ENCODE data around the gene SF3B3.

SF3B3 gene

GRCh38 chr16:70590722-70591415 is 67.3 kb downstream of the SF3B3 start:
- TF ChIP-seq MYC (IDR thresholded peaks at IDR 0.05; ENCODE audit: low read depth, low read length) (no peak), MAX (IDR thresholded peaks at IDR 0.05; ENCODE audit: low read depth, low read length) (no peak), POLR2A (IDR thresholded peaks at IDR 0.05; ENCODE audit: extremely low read depth, insufficient read length) (no peak), CTCF (IDR thresholded peaks at IDR 0.05; ENCODE audit: low read depth, low read length) (no peak)
- no peak for DNase-seq (ENCODE audit: low read depth)
- H3K4me3 ChIP-seq (ENCODE audit: low read depth, low read length): no peak overlapping the region

- DNase-seq (ENCODE audit: low read depth): no peak
- TF ChIP-seq CTCF (IDR thresholded peaks at IDR 0.05; ENCODE audit: low read depth, low read length) (no peak), MAX (IDR thresholded peaks at IDR 0.05; ENCODE audit: low read depth, low read length) (no peak), POLR2A (IDR thresholded peaks at IDR 0.05; ENCODE audit: extremely low read depth, insufficient read length) (no peak), MYC (IDR thresholded peaks at IDR 0.05; ENCODE audit: low read depth, low read length) (no peak)
- H3K4me3 ChIP-seq (ENCODE audit: low read depth, low read length): no peak overlapping the region
Measured at GRCh38 chr16:70591615-70592014, 68.0 kb downstream of the SF3B3 start.

GRCh38 chr16:70592106-70592571 is 68.5 kb downstream of the SF3B3 start:
- no peak for DNase-seq (ENCODE audit: low read depth)
- no peak overlapping the region for H3K4me3 ChIP-seq (ENCODE audit: low read depth, low read length)
- TF ChIP-seq MYC (IDR thresholded peaks at IDR 0.05; ENCODE audit: low read depth, low read length) (no peak), CTCF (IDR thresholded peaks at IDR 0.05; ENCODE audit: low read depth, low read length) (no peak), POLR2A (IDR thresholded peaks at IDR 0.05; ENCODE audit: extremely low read depth, insufficient read length) (no peak), MAX (IDR thresholded peaks at IDR 0.05; ENCODE audit: low read depth, low read length) (no peak)

GRCh38 chr16:70593544-70593943 is 69.9 kb downstream of the SF3B3 start:
- no peak for DNase-seq (ENCODE audit: low read depth)
- no peak overlapping the region for H3K4me3 ChIP-seq (ENCODE audit: low read depth, low read length)
- no peak for TF ChIP-seq MYC (IDR thresholded peaks at IDR 0.05; ENCODE audit: low read depth, low read length)
- TF ChIP-seq POLR2A (IDR thresholded peaks at IDR 0.05; ENCODE audit: extremely low read depth, insufficient read length): no peak
- TF ChIP-seq MAX (IDR thresholded peaks at IDR 0.05; ENCODE audit: low read depth, low read length): no peak
- TF ChIP-seq CTCF (IDR thresholded peaks at IDR 0.05; ENCODE audit: low read depth, low read length): no peak

- no peak for DNase-seq (ENCODE audit: low read depth)
- no peak overlapping the region for H3K4me3 ChIP-seq (ENCODE audit: low read depth, low read length)
- TF ChIP-seq MAX (IDR thresholded peaks at IDR 0.05; ENCODE audit: low read depth, low read length) (no peak), MYC (IDR thresholded peaks at IDR 0.05; ENCODE audit: low read depth, low read length) (no peak), POLR2A (IDR thresholded peaks at IDR 0.05; ENCODE audit: extremely low read depth, insufficient read length) (no peak), CTCF (IDR thresholded peaks at IDR 0.05; ENCODE audit: low read depth, low read length) (no peak)
Measured at GRCh38 chr16:70594569-70594968, 71.0 kb downstream of the SF3B3 start.
